Transverse colon (tissue), 4 donors: ENCODE results near the gene MAPK1. TPM values are rescaled to one million over a fixed set of nuclear protein-coding genes. Genes with fewer than 3 reads are reported as not detected.
"Not testable (repeated sequence)": the region's sequence is repeated elsewhere in the genome, so short reads cannot be mapped to it uniquely, and the experiment has no call there.

ENCODE experiments used
- DNase-seq: peaks from one replicate; pipeline ENCODE4 v3.0.0-alpha.2; 2019
- H3K27ac ChIP-seq, 4 donors: fragments of 200-600 bp; sonication (generic); 2 replicates each; pipeline ENCODE4 v1.5.1; 2016 to 2018; ENCODE audit warnings: inconsistent platforms in 4 of 4
- H3K27me3 ChIP-seq: fragments of 200-600 bp; sonication (generic); 2 replicates; pipeline ENCODE4 v1.5.1; 2017; ENCODE audit warnings: inconsistent platforms
- H3K36me3 ChIP-seq, 4 donors: fragments of 200-600 bp; sonication (generic); 2 replicates each; pipeline ENCODE4 v1.5.1; 2017 to 2019; ENCODE audit warnings: inconsistent platforms in 4 of 4
- H3K4me1 ChIP-seq, 4 donors: fragments of 200-600 bp; sonication (generic); 2 replicates each; pipeline ENCODE4 v1.5.1; 2017 to 2020; ENCODE audit warnings: inconsistent platforms in 4 of 4
- H3K4me3 ChIP-seq, 4 donors: fragments of 200-600 bp; sonication (generic); 1 replicate in 1 of 4; 2 replicates in 3 of 4; pipeline versions ENCODE4 v1.5.1 to v1.6.1; 2017 to 2019; ENCODE audit warnings: inconsistent platforms in 4 of 4
- H3K9me3 ChIP-seq, 2 donors: fragments of 200-600 bp; sonication (generic); 2 replicates each; pipeline ENCODE4 v1.5.1; 2017 to 2019; ENCODE audit warnings: inconsistent platforms in 2 of 2
- CTCF ChIP-seq, 5 experiments: fragments of 200-600 bp in 3 of 5; fragments of 450-650 bp in 2 of 5; sonication (generic) in 3 of 5; IDR thresholded peaks; 1 replicate in 2 of 5; 2 replicates in 3 of 5; pipeline ENCODE4 v1.5.1; 2016 to 2017; ENCODE audit warnings: antibody characterized with exemption in 5 of 5, inconsistent platforms in 3 of 5, mild to moderate bottlenecking in 2 of 5, moderate library complexity in 1 of 5
- EP300 ChIP-seq: sonication (generic); formaldehyde crosslinking; IDR thresholded peaks from one replicate; pipeline ENCODE4 v1.6.1; 2017; ENCODE audit warnings: antibody characterized with exemption, low read depth
- POLR2A ChIP-seq: fragments of 450-650 bp; IDR thresholded peaks from one replicate; pipeline ENCODE4 v1.6.1; 2016; ENCODE audit warnings: antibody characterized with exemption, mild to moderate bottlenecking, moderate library complexity
- POLR2AphosphoS5 ChIP-seq, 3 donors: sonication (generic); formaldehyde crosslinking; IDR thresholded peaks; one replicate each; pipeline ENCODE4 v1.6.1; 2016; ENCODE audit warnings: antibody characterized with exemption in 3 of 3
- WGBS, 2 donors: methylation state at CpG; one replicate each; pipeline ENCODE4 v1.1.5; 2018; ENCODE audit warnings: low coverage in 1 of 2; 5-methylcytosine and 5-hydroxymethylcytosine counted together
- in situ Hi-C, 4 donors: fragments of 200-750 bp; cut with MboI; loops; one replicate each; pipeline versions ENCODE4 v1.15.0 to v1.15.1; 2017; ENCODE audit warnings: low sequenced_read_pairs in 3 of 4, low pct_ligation_motif_present in 1 of 4, low pct_unique_long_range_greater_than_20kb in 1 of 4
- intact Hi-C: fragments of 100-400 bp; cut with DNase I; formaldehyde crosslinking; loops from one replicate; pipeline ENCODE4 v1.15.1; 2023; ENCODE audit warnings: low total_unique reads
- total RNA-seq, 4 donors: library from RNA; depleted of rRNA; stranded (reverse); fragments of >200 nt; gene quantifications; one replicate each; pipeline ENCODE4 v1.1.0, GENCODE V29; 2016

MAPK1 gene
- total RNA-seq, result 100 to 1,000 TPM in 1 of 4 donors, 10 to 100 TPM in 3; 37.1 to 303 (median 57.0) TPM

GRCh38 chr22:21867528-21868266 is at the start of gene MAPK1:
Gene MAPK1 (minus strand): TSS chr22:21867645. CDS start chr22:21867440, 205 bp downstream.
- TF ChIP-seq POLR2A, result peak; percentile 80
- peak; percentile 96 to 97 (median 96) for TF ChIP-seq POLR2AphosphoS5 (IDR thresholded peaks at IDR 0.05)
- no peak for TF ChIP-seq EP300
- peak; percentile 22 to 62 (median 37) for TF ChIP-seq CTCF (IDR thresholded peaks at IDR 0.05)
- WGBS, 2 donors, result 1% methylated on average over 43 of the region's 74 CpGs; no CpG with 5 or more reads in 1 of the 2 donors
- in situ Hi-C loops, result no loop called here
- Histone ChIP-seq H3K4me3 (peak within 1 kb of the TSS; percentile 82 to 99 (median 92)), H3K36me3 (no peaks in the 10 kb centered on the region), H3K4me1 (peaks cover 4 to 42% (median 25%) of the 10 kb centered on the region in 4 donors), H3K27me3 (no peaks in the 10 kb centered on the region), H3K27ac (peak within 1 kb of the TSS; percentile 88 to 95 (median 89)), H3K9me3 (no peaks in the 10 kb centered on the region)
- peak; percentile 95 for DNase-seq
- intact Hi-C loops, result no loop called here

DNA sequence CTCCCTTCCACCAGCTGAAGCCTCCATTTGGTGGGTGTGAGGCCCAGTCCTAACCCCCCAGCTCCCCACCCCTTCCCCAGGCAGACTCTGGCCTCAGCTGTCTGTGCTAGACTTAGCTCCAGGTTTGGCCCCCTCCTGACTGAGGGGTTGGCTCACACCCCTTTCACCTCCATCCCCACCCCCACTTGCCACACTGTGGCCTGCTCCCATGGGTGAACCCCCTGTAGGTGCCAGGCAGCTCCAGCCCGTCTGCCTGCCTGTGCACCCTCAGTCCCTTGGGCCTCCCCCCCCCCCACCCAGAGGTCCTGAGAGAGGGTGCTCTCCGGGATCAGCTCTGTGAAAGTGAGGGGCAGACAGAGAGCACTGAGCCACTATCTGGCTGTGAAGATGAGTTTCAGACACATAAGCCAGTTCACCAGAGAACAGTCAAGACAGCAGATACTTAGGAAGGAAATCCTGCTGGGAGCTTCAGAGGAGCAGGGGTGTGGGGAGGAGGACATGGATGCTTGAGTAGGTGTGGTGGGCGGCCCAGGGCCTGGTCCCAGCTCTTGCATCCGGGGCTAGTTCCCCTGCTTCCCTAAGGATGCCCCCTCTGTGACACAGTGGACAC is 49.0 kb upstream of the MAPK1 start:
- Histone ChIP-seq H3K27me3 (no peaks in the 10 kb centered on the region), H3K4me1 (no peaks in the 10 kb centered on the region), H3K36me3 (no peaks in the 10 kb centered on the region), H3K27ac (no peak overlapping the region), H3K9me3 (no peaks in the 10 kb centered on the region), H3K4me3 (no peak overlapping the region)
- no peak for TF ChIP-seq EP300
- no peak for TF ChIP-seq POLR2AphosphoS5 (IDR thresholded peaks at IDR 0.05)
- no peak for TF ChIP-seq CTCF (IDR thresholded peaks at IDR 0.05)
- TF ChIP-seq POLR2A, result no peak
- in situ Hi-C loops (no loop called here), intact Hi-C loops (no loop called here)
- 85% methylated on average over 4 of the region's 4 CpGs; no CpG with 5 or more reads in 1 of the 2 donors for WGBS, 2 donors
- DNase-seq, result no peak

DNA sequence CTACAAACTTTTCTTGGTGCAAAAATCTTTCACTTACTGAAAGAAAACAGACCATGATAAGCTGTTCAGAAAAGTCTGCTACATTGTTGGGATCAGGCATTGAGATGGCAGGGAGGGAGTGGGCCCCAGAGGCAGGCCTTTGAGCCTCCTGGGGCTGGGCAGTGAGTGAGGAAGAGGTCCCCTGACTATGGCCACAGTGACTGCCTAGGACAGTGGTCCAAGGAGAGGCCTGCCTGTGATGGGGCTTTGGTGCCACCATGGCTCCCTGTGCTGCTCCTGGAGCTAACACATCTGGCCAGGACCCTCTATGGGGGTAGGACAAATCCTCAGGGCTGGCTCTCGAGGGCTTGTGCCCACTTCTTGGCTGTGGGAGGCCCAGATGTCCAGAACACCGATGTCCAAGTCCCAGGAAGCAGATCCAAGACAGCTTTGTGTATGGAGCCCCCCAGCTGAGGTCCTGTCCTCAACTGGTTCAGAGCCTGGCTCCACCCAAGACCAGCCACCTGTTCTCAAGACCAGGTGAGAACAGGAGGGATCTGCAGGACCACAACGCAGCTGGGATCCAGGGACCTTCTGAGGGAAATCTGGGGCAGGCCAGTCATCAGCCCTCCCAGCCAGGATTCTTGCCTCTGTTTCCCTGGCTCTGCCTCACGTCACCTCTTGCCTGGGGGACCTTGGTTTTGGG is 48.3 kb upstream of the MAPK1 start:
- H3K4me1 ChIP-seq, result no peaks in the 10 kb centered on the region
- TF ChIP-seq CTCF (IDR thresholded peaks at IDR 0.05), result no peak
- TF ChIP-seq POLR2A, result no peak
- TF ChIP-seq POLR2AphosphoS5 (IDR thresholded peaks at IDR 0.05), result no peak
- TF ChIP-seq EP300, result no peak
- in situ Hi-C loops (no loop called here), intact Hi-C loops (no loop called here)
- no peaks in the 10 kb centered on the region for H3K9me3 ChIP-seq
- no peak for DNase-seq
- H3K4me3 ChIP-seq, result no peak overlapping the region
- 84% methylated on average over 4 of the region's 4 CpGs; no CpG with 5 or more reads in 1 of the 2 donors for WGBS, 2 donors
- no peaks in the 10 kb centered on the region for H3K27me3 ChIP-seq
- H3K27ac ChIP-seq, result no peak overlapping the region
- H3K36me3 ChIP-seq, result no peaks in the 10 kb centered on the region

DNA sequence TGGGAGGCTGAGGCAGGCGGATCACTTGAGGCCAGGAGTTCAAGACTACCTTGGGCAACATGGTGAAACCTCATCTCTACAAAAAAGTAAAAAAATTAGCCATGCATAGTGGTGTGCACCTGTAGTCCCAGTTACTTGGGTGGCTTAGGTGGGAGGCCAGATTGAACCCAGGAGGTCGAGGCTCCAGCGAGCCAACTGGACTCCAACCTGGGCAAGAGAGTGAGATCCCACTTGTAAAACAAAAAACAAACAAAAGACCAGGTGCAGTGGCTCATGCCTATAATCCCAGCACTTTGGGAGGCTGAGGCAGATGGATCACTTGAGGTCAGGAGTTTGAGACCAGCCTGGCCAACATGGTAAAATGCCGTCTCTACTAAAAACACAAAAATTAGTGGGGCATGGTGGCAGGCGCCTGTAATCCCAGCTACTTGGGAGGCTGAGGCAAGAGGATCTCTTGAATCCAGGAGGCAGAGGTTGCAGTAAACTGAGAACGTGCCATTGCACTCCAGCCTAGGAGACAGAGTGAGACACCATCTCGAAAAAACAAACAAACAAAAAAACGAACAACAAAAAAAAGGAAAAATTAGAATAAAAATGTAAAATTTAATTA is 46.7 kb upstream of the MAPK1 start:
- intact Hi-C loops, H3K27me3 ChIP-seq, H3K4me1 ChIP-seq, H3K9me3 ChIP-seq, H3K36me3 ChIP-seq, in situ Hi-C loops, DNase-seq, H3K4me3 ChIP-seq, H3K27ac ChIP-seq: not testable (repeated sequence)
- whole genome bisulfite sequencing, 2 donors, result 71 to 92% methylated on average over 5 to 8 of the region's 8 CpGs

DNA sequence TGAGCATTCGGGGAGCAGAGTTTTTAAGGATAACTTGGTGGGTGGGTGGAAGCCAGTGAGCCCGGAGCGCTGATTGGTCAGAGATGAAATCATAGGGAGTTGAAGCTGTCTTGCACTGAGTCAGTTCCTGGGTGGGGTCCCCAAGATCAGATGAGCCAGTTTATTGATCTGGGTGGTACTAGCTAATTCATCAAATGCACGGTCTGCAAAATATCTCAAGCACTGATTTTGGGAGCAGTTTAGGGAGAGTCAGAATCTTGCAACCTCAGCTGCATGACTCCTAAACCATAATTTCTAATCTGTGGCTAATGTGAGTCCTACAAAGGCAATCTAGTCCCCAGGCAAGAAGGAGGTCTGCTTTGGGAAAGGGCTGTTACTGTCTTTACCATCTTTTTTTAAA is 42.9 kb upstream of the MAPK1 start:
- H3K36me3 ChIP-seq, H3K27ac ChIP-seq, H3K27me3 ChIP-seq, intact Hi-C loops, H3K4me1 ChIP-seq, H3K9me3 ChIP-seq, H3K4me3 ChIP-seq, in situ Hi-C loops, DNase-seq: not testable (repeated sequence)
- 85% methylated on average over 4 of the region's 4 CpGs; no CpG with 5 or more reads in 1 of the 2 donors for WGBS, 2 donors
